ENCODE results near the gene TNFRSF18.

Gene TNFRSF18

GRCh38 chr1:1240348-1240732 is 33.9 kb upstream of the TNFRSF18 start:
- DNase-seq (ENCODE audit: low spot score): no peak

GRCh38 chr1:1239614-1240347 is 33.4 kb upstream of the TNFRSF18 start:
- DNase-seq (ENCODE audit: low spot score): no peak

DNA sequence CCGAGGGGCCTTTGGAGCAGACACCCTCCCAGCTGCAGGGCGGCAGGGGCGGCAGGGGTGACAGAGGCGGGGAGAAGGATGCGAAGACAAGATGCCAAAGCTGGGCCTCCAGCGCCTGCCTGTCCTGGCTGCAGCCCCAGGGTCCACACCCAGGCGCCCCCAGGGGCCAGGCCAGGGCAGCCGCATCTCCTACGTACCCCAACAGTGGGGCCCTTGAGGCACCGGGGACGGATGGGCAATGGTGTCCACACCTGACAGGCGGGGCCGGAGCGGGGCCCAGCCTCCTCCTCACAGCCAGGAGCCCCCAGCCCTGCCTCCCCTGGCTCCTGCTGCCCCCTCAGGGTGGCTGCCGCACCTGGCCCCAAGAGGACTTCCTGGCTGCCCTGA is 32.8 kb upstream of the TNFRSF18 start:
- no peak for DNase-seq (ENCODE audit: low spot score)

GRCh38 chr1:1238702-1239178 is 32.3 kb upstream of the TNFRSF18 start:
- no peak for DNase-seq (ENCODE audit: low spot score)

- no peak for DNase-seq (ENCODE audit: low spot score)
Observed at GRCh38 chr1:1237874-1238701, 31.7 kb upstream of the TNFRSF18 start.

DNA sequence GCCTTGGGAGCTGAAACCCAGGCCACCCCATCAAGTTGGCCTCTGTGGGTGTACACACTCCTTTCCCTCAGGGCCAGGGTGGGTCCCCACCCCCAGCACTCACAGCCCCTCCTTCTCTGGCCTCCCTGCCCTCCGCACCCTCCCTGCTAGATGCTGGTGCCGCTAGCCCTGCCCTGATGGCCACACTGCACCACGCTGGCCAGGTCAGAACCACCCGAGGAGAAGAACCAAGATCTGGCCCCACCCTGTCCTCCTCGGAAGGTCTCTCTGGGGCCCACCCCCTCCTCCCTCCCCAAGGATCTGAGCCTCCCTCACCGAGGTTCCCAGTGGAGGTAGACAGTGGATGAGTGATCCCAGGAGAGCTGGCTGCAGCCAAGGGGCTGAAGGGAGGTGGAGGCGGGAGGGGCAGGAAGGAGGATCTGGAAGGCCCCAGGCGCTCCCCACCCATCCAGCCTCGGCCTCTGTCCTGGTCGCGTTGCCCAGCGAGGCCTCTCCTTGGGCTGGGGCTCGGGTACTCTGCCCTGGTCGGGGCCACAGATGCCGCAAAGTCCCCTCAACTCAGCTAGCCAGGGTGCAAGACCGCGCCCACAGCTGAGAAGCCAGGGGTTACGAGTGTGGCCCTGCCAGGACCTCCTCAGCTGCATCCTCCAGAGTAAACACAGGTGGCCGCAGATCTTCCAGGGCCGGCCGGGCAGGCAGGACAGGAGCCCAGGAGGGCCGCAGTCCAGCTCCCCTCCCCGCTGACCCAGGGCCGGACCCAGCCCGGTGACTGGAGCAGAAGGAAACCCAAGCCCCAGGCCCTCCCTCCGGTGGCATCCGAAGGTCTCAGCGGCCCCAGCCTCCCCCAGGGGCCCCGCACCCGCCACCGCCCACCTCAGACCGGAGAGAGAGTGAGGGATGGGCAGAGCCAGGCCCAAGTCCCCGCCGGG is 30.8 kb upstream of the TNFRSF18 start:
- no peak for DNase-seq (ENCODE audit: low spot score)

DNA sequence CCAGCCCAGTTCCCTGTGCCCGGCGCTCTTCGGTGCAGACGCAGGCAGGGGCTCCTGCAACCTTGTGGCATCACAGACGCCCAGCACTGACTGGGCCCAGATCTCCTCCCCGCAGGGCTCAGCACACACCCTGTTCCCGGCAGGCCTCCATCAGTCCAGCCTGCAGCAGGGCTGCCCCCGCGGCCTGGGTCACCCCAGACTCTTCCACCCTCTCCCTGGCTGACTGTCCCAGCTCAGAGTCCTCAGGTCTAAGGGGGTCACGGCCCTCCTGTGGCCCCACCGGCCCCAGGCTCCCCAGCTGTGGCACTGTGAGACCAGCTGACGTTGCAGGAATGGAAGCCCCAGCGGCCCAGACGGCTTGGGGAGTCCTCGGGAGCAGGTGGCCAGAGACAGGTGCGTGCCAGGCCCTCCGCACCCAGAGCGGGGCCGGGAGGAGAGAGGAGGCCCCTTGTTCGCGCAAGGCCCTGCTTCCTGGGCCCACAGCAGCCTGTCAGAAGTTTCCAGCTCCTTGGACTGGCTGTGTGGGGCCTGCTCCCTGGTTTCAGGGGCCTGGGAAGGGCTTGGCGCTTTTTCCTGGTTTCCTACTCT is 29.9 kb upstream of the TNFRSF18 start:
- DNase-seq (ENCODE audit: low spot score): no peak

DNA sequence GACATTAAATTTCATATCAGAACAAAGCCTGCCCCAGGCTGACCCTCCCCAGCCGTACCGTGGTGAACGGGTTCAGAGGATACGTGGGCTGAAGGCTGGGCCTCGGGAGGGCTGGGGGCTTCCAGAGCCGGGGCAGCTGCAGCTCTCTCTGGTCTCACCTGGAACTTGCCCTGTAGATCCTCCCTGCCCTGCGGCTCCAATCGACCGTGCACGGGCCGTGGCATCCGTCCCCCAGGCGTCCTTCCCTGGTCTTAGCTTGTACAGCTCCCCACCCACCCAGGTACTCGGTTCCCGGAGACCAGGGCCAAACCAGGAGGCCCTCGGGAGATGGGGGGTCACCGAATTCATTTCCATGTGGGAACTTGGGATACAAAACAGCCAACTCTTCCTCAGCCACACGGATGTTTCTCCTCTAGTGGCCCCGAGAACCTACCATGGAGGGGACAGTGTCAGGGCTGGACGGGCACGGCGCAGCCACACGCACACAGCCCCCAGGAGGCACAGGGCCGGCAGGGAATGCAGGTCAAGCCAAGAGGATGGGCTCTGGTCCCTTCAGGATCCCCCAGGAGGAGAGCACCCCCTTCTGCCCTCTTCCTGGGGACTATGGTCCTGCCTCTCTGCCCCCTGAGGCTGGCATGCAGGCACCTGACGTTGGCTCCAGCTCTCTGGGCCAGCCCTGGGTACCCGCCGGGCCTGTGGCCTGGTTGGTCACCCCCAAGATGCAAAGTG is 28.8 kb upstream of the TNFRSF18 start:
- DNase-seq (ENCODE audit: low spot score): no peak

GRCh38 chr1:1234180-1234808 is 27.9 kb upstream of the TNFRSF18 start:
- DNase-seq (ENCODE audit: low spot score): no peak

DNA sequence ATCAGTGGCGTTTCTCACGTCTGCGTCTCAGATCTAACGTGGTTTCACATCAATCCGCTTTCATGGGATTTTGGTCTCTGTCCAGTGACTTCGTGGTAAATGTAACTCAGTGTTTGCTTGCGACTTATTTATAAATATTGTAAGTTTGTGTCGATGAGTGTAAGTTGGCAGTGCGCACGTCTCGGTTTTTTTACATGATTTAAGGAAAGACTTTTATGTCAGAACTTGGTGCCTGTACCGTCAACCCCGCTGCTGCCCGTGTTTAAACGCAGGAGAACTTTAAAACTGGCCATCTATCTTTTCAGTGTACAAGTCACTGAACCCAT is 27.1 kb upstream of the TNFRSF18 start:
- no peak for DNase-seq (ENCODE audit: low spot score)

DNA sequence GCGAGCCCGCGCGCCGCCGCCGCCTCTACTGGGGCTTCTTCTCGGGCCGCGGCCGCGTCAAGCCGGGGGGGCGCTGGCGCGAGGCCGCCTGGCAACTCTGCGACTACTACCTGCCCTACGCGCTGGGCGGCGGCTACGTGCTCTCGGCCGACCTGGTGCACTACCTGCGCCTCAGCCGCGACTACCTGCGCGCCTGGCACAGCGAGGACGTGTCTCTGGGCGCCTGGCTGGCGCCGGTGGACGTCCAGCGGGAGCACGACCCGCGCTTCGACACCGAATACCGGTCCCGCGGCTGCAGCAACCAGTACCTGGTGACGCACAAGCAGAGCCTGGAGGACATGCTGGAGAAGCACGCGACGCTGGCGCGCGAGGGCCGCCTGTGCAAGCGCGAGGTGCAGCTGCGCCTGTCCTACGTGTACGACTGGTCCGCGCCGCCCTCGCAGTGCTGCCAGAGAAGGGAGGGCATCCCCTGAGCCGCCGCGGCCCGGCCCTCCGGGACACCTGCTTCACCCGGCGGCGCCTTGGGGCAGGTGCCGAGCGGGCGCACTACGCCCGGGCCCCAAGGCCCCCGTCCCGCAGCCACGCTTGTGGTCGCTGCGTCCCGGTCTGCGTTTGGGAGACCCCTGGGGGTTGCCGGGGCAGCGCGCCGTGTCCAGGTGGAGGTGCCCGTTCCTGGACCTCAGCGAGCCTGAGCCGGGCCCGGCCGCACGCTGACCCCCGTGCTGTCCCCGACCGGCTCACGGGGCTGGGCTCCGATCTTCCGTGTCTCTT is 26.6 kb upstream of the TNFRSF18 start:
- no peak for DNase-seq (ENCODE audit: low spot score)

DNA sequence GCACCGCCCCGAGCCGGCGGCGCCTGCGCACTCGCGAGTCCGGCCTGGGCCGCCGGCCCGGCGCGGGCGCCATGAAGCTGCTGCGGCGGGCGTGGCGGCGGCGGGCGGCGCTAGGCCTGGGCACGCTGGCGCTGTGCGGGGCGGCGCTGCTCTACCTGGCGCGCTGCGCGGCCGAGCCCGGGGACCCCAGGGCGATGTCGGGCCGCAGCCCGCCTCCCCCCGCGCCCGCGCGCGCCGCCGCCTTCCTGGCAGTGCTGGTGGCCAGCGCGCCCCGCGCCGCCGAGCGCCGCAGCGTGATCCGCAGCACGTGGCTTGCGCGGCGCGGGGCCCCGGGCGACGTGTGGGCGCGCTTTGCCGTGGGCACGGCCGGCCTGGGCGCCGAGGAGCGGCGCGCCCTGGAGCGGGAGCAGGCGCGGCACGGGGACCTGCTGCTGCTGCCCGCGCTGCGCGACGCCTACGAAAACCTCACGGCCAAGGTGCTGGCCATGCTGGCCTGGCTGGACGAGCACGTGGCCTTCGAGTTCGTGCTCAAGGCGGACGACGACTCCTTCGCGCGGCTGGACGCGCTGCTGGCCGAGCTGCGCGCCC is 25.9 kb upstream of the TNFRSF18 start, which contains the start of gene B3GALT6:
Gene B3GALT6, plus strand, starts transcription at position 30 of the 588 bp plus-strand sequence. Its CDS starts 42 bp downstream, at position 72.
- DNase-seq (ENCODE audit: low spot score): no peak

DNA sequence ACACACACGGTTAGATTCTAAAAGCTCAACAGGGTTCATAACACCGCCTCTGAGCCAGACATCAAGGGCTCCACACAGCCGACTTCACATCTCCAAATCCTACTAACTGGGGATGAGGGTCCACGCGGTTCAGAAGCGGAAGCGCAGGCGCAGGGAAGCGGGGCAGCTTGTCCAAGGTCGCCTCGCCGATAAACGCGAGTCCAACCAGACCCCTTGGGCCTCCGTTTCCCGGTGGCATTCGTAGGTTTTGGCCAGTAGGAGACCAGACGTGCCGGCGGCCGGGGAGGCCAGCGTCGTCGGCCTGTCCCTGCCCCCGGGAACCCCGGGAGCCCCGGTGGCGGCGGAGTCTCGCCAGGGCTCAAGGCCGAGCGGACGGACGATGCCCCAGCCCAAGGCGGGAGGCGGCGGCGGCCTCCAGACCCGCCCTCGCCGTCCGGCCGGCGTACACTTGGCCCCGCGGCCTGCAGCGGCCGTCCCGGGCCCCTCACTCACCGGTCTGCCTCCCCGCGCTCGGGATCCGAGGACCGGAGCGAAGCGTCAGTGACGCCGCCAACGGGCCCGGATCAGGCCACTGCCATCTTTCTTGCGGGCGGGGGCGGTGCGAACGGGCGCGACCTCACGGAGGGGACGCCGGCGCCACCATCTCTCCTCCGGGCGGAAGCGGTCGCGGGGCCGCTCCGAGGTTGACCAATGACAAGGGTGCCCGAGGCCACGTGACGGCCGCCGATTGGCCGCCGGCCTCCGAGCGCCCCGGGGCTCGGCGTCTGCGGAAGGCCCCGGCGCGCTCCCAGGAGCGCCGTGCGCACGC is 25.2 kb upstream of the TNFRSF18 start, which contains the start of gene SDF4:
Gene SDF4, minus strand, starts transcription at position 602 of the 808 bp plus-strand sequence. CDS start 3,229 bp downstream, outside the sequence.
- peak; percentile 96 for DNase-seq (ENCODE audit: low spot score)

DNA sequence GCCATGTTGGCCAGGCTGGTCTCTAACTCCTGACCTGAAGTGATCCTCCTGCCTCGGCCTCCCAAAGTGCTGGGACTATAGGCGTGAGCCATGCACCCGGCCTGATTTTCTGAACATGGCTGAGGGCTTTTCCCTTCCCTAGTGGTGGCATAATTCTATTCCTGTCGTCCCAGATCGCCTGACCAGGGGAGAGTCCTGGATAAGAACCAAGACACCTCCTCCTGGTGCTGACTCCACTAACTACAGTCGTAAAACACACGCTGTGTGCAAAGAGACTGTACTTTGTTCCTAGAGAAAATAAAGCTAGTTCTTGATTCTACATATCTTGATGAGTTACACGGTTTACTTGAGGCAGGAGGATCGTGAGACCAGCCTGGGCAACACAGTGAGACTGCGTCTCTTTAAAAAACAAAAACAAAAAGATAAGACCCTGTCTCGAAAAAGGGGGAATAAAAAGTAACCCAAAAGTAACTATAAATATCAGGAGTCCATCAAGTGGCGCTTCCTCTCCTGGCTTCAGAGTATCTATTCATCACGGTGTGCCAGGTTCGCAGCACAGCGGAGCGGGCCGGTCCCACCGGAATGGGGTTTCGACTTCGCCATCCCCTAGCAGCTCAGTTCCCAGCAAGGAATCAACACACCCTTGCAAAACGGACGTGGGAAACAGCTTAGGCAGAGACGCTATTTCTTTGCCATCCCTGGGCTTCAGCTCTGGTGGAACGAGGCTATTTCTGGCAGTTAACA is 24.4 kb upstream of the TNFRSF18 start:
- DNase-seq (ENCODE audit: low spot score): no peak

DNA sequence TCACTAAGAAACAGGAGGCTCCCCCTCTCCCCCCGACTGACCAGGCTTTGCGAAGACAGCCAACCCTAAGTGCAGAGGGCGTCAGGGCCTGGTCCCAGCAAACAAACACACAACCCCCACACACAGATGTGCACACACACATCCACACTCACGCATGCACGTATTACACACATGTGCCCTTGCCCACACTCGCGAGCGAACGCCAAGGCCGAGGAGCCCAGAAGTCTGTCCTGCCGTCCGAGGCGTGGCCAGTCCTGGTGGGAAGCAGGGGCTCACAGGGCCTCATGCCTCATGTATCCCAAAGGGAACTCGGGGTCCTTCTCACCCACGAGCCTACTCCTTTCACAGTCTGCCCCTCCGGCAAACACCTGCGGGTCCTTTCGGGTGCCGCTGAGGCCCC is 23.4 kb upstream of the TNFRSF18 start:
- no peak for DNase-seq (ENCODE audit: low spot score)

- no peak for DNase-seq (ENCODE audit: low spot score)
Observed at GRCh38 chr1:1228596-1229321, 22.4 kb upstream of the TNFRSF18 start.

DNA sequence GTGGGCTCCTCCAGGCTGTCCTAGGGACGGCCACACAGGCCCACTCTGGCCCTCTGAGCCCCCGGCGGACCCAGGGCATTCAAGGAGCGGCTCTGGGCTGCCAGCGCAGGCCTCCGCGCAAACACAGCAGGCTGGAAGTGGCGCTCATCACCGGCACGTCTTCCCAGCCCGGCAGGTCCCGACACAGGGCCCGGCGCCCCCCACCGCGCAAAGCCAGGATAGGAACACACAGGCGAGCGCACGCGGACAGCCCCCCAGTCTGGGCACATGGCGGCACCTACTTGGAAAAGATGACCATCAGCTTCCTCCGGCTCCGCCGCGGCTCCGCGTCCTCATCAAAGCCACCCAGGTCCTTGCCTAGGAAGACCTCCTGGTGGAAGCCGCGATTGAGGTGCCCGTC is 21.8 kb upstream of the TNFRSF18 start:
- DNase-seq (ENCODE audit: low spot score): no peak

Measured in putamen (tissue), 1 donor.